ENCODE data around the gene TMEM269.

TMEM269 gene

GRCh38 chr1:42820813-42821212 is 36.0 kb downstream of the TMEM269 start:
- no peak for DNase-seq (ENCODE audit: low spot score)
- FAIRE-seq: no peak

GRCh38 chr1:42821690-42822089 is 36.9 kb downstream of the TMEM269 start:
- FAIRE-seq: no peak
- DNase-seq (ENCODE audit: low spot score): no peak

- FAIRE-seq (no peak), DNase-seq (ENCODE audit: low spot score) (no peak)
These were observed 38.1 kb downstream of the TMEM269 start for GRCh38 chr1:42822800-42823392.

GRCh38 chr1:42824481-42825035 is 39.8 kb downstream of the TMEM269 start:
- peak; percentile 52 for FAIRE-seq

GRCh38 chr1:42825036-42825851 is 40.5 kb downstream of the TMEM269 start:
- DNase-seq (ENCODE audit: low spot score) (no peak), FAIRE-seq (peak; percentile 65)

More at GRCh38 chr1:42824481-42825035, 39.8 kb downstream of the TMEM269 start:
- no peak for DNase-seq (ENCODE audit: low spot score)

- no peak for DNase-seq (ENCODE audit: low spot score)
- no peak for FAIRE-seq
These were observed 45.8 kb downstream of the TMEM269 start for GRCh38 chr1:42830631-42831030.

GRCh38 chr1:42831273-42831672 is 46.5 kb downstream of the TMEM269 start:
- FAIRE-seq: no peak
- DNase-seq (ENCODE audit: low spot score): no peak

- FAIRE-seq: peak; percentile 44
- no peak for DNase-seq (ENCODE audit: low spot score)
These were observed 48.0 kb downstream of the TMEM269 start for GRCh38 chr1:42832641-42833240.

- DNase-seq (ENCODE audit: low spot score) (no peak), FAIRE-seq (no peak)
These were observed 49.2 kb downstream of the TMEM269 start for GRCh38 chr1:42833981-42834380.

- FAIRE-seq: no peak
- DNase-seq (ENCODE audit: low spot score): no peak
These were observed 50.0 kb downstream of the TMEM269 start for GRCh38 chr1:42834803-42835202.

- no peak for DNase-seq (ENCODE audit: low spot score)
- FAIRE-seq: no peak
These were observed 50.6 kb downstream of the TMEM269 start for GRCh38 chr1:42835422-42835821.

- FAIRE-seq (peak; percentile 5), DNase-seq (ENCODE audit: low spot score) (no peak)
These were observed 52.9 kb downstream of the TMEM269 start for GRCh38 chr1:42837709-42838108.

GRCh38 chr1:42838482-42839190 is 53.8 kb downstream of the TMEM269 start:
- DNase-seq (ENCODE audit: low spot score): no peak
- no peak for FAIRE-seq

- DNase-seq (ENCODE audit: low spot score): no peak
These were observed 56.2 kb downstream of the TMEM269 start for GRCh38 chr1:42841010-42841409.

GRCh38 chr1:42841440-42842147 is 56.8 kb downstream of the TMEM269 start:
- FAIRE-seq (no peak), DNase-seq (ENCODE audit: low spot score) (no peak)

More at GRCh38 chr1:42841010-42841409, 56.2 kb downstream of the TMEM269 start:
- no peak for FAIRE-seq

GRCh38 chr1:42844592-42845140 is 59.9 kb downstream of the TMEM269 start:
- DNase-seq (ENCODE audit: low spot score): no peak
- FAIRE-seq: peak; percentile 17

GRCh38 chr1:42845193-42845592 is 60.4 kb downstream of the TMEM269 start:
- FAIRE-seq: no peak

GRCh38 chr1:42845866-42846256 is 61.1 kb downstream of the TMEM269 start:
- FAIRE-seq: no peak
- peak; percentile 19 for DNase-seq (ENCODE audit: low spot score)

More at GRCh38 chr1:42845193-42845592, 60.4 kb downstream of the TMEM269 start:
- DNase-seq (ENCODE audit: low spot score): no peak

GRCh38 chr1:42846257-42847110 is 61.7 kb downstream of the TMEM269 start, which contains the start of gene ZNF691:
ZNF691 (plus strand) TSS chr1:42846613; CDS start chr1:42849659, 3,046 bp downstream.
- DNase-seq (ENCODE audit: low spot score): peak; percentile 99
- peak; percentile 20 for FAIRE-seq
